MM.1S (cell line): ENCODE results near the gene MAGI1.

Experiments used
- DNase-seq: peaks from one replicate; pipeline ENCODE4 v3.0.0-alpha.2; 2015
- H2AFZ ChIP-seq: fragments of 300-600 bp; sonication (generic); 2 replicates; pipeline ENCODE4 v1.6.0; 2016; ENCODE audit warnings: antibody characterized with exemption, low read length
- H3F3A ChIP-seq: fragments of 300-600 bp; sonication (generic); 2 replicates; pipeline ENCODE4 v1.6.1; 2016; ENCODE audit warnings: mild to moderate bottlenecking, antibody characterized with exemption, low read length, moderate library complexity, mixed read lengths; ENCODE audit not compliant: insufficient read depth
- H3K27ac ChIP-seq: fragments of 300-600 bp; sonication (generic); 2 replicates; pipeline ENCODE4 v1.5.1; 2016; ENCODE audit warnings: mild to moderate bottlenecking, low read length
- H3K27me3 ChIP-seq: fragments of 300-600 bp; sonication (generic); replicated peaks from 2 replicates; pipeline ENCODE4 v1.6.0; 2016; ENCODE audit warnings: low read length; ENCODE audit not compliant: insufficient read depth
- H3K36me3 ChIP-seq: fragments of 300-600 bp; sonication (generic); replicated peaks from 2 replicates; pipeline ENCODE4 v1.6.1; 2016; ENCODE audit warnings: mild to moderate bottlenecking, low read length, mixed read lengths; ENCODE audit not compliant: insufficient read depth
- H3K4me1 ChIP-seq: fragments of 300-600 bp; sonication (generic); 2 replicates; pipeline ENCODE4 v1.6.1; 2016; ENCODE audit warnings: low read length, mixed read lengths
- H3K4me2 ChIP-seq: fragments of 300-600 bp; sonication (generic); 2 replicates; pipeline ENCODE4 v1.6.0; 2016; ENCODE audit warnings: low read depth, low read length
- H3K4me3 ChIP-seq: fragments of 300-600 bp; sonication (generic); 2 replicates; pipeline ENCODE4 v1.5.1; 2016; ENCODE audit warnings: low read length, mixed read lengths
- H3K79me2 ChIP-seq: fragments of 300-600 bp; sonication (generic); 2 replicates; pipeline ENCODE4 v1.6.1; 2016; ENCODE audit warnings: mixed run types, low read length, mixed read lengths
- H3K9ac ChIP-seq: fragments of 300-600 bp; sonication (generic); 2 replicates; pipeline ENCODE4 v1.6.1; 2016; ENCODE audit warnings: low read length, mixed read lengths
- H3K9me2 ChIP-seq: fragments of 300-600 bp; sonication (generic); replicated peaks from 2 replicates; pipeline ENCODE4 v1.6.1; 2016; ENCODE audit warnings: mild to moderate bottlenecking, low read length, mixed read lengths; ENCODE audit not compliant: insufficient read depth
- H3K9me3 ChIP-seq: fragments of 300-600 bp; sonication (generic); replicated peaks from 2 replicates; pipeline ENCODE4 v1.6.1; 2016; ENCODE audit warnings: mild to moderate bottlenecking, low read length, mixed read lengths; ENCODE audit not compliant: insufficient read depth
- H4K20me1 ChIP-seq: fragments of 300-600 bp; sonication (generic); 2 replicates; pipeline ENCODE4 v1.6.1; 2016; ENCODE audit warnings: mild to moderate bottlenecking, low read length, moderate library complexity, mixed read lengths; ENCODE audit not compliant: insufficient read depth
- EZH2 ChIP-seq: fragments of 300-600 bp; sonication (generic); optimal IDR thresholded peaks from 2 replicates; pipeline ENCODE3; 2017; ENCODE audit warnings: low read depth, mild to moderate bottlenecking, antibody characterized with exemption, low read length, mixed read lengths
- EZH2phosphoT487 ChIP-seq: fragments of 300-600 bp; sonication (generic); IDR thresholded peaks from 2 replicates; pipeline ENCODE4 v1.6.1; 2018; ENCODE audit warnings: antibody characterized with exemption, low read length
- TF ChIP-seq, protein P1 (sequence below): fragments of 300-600 bp; sonication (generic); IDR thresholded peaks from 2 replicates; pipeline ENCODE4 v1.5.1; 2016; ENCODE audit warnings: antibody characterized with exemption, low read length, mixed read lengths

The MAGI1 gene

DNA sequence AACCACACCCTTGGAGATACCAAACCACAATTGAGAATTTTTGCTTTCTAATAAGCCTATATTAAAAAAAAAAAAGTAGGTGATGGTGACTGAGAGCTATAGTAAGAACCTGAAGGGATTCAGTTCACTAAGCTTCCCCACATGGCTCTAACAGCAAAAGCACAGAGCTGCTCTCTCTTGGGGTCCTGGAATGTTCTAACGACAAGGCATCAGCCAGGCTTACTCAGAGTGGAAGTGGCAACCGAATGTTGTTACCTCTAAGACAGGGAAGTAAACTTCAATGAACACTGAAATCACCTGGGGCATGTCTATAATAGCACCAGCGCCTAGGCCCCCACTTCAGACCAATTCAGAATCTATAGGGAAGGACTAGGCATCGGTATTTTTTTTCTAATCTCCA is 397.7 kb downstream of the MAGI1 start:
- no peak for DNase-seq
- TF ChIP-seq EZH2 (no peak), EZH2phosphoT487 (no peak)
- TF ChIP-seq, protein P1, sequence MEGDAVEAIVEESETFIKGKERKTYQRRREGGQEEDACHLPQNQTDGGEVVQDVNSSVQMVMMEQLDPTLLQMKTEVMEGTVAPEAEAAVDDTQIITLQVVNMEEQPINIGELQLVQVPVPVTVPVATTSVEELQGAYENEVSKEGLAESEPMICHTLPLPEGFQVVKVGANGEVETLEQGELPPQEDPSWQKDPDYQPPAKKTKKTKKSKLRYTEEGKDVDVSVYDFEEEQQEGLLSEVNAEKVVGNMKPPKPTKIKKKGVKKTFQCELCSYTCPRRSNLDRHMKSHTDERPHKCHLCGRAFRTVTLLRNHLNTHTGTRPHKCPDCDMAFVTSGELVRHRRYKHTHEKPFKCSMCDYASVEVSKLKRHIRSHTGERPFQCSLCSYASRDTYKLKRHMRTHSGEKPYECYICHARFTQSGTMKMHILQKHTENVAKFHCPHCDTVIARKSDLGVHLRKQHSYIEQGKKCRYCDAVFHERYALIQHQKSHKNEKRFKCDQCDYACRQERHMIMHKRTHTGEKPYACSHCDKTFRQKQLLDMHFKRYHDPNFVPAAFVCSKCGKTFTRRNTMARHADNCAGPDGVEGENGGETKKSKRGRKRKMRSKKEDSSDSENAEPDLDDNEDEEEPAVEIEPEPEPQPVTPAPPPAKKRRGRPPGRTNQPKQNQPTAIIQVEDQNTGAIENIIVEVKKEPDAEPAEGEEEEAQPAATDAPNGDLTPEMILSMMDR = no peak
- no peaks in the 10 kb centered on the region for H3K27me3 ChIP-seq
- H3K4me3 ChIP-seq = no peak overlapping the region
- no peak overlapping the region for H2AFZ ChIP-seq
- H3K9me2 ChIP-seq = no peaks in the 10 kb centered on the region; the same call in 1 of the 2 replicates
- no peak overlapping the region for H3K4me2 ChIP-seq
- H3K27ac ChIP-seq = no peak overlapping the region
- no peaks in the 10 kb centered on the region for H3K36me3 ChIP-seq
- no peaks in the 10 kb centered on the region for H3K4me1 ChIP-seq
- H3K9me3 ChIP-seq = no peaks in the 10 kb centered on the region
- H3K9ac ChIP-seq = no peak overlapping the region
- no peaks in the 10 kb centered on the region for H3F3A ChIP-seq
- no peaks in the 10 kb centered on the region for H4K20me1 ChIP-seq
- H3K79me2 ChIP-seq = no peaks in the 10 kb centered on the region

DNA sequence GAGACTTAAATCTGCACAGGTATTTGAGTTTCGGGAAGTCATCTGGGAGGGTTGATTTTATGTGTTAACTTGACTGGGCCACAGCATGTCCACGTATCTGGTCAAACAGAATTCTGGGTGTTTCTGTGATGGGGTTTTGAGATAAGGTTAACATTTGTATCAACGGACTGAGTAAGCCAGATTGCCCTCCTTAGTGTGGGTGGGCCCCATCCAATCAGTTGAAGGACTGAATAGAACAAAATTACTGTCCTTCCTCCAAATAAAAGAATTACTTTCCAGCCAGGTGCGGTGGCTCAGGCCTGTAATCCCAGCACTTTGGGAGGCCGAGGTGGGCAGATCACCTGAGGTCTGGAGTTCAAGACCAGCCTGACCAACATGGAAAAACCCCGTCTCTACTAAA is 399.3 kb downstream of the MAGI1 start:
- Histone ChIP-seq H3K9me3 (no peaks in the 10 kb centered on the region), H3K36me3 (no peaks in the 10 kb centered on the region), H4K20me1 (no peaks in the 10 kb centered on the region), H3K9ac (no peak overlapping the region), H3K4me1 (no peaks in the 10 kb centered on the region), H3K4me3 (no peak overlapping the region), H3K9me2 (no peaks in the 10 kb centered on the region), H2AFZ (no peak overlapping the region), H3K27me3 (no peaks in the 10 kb centered on the region), H3K79me2 (no peaks in the 10 kb centered on the region), H3F3A (no peaks in the 10 kb centered on the region), H3K4me2 (no peak overlapping the region), H3K27ac (no peak overlapping the region)
- TF ChIP-seq EZH2 (no peak), EZH2phosphoT487 (no peak)
- TF ChIP-seq, protein P1 = no peak
- DNase-seq = no peak

DNA sequence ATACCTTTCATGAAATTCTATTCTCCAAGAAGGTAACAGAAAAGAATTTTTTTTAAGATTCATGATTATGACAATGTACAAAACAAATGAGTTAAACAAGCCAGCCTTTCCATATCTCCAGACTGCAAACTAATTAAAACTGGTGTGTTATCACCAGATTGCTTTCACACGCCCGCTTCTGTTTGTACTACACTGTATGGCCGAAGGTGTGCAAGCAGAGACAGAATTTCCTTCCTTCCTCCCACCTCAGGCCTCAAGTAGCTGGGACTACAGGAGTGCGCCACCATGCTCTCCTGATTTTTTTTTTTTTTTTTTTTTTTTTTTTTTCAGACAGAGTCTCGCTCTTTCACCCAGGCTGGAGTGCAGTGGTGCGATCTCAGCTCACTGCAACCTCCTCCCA is 400.4 kb downstream of the MAGI1 start:
- Histone ChIP-seq H3K27ac (no peak overlapping the region), H3K4me2 (no peak overlapping the region), H2AFZ (no peak overlapping the region), H3K9me2 (no peaks in the 10 kb centered on the region), H3K79me2 (no peaks in the 10 kb centered on the region), H4K20me1 (no peaks in the 10 kb centered on the region), H3F3A (no peaks in the 10 kb centered on the region), H3K27me3 (no peaks in the 10 kb centered on the region), H3K9ac (no peak overlapping the region), H3K4me3 (no peak overlapping the region), H3K4me1 (no peaks in the 10 kb centered on the region), H3K9me3 (no peaks in the 10 kb centered on the region), H3K36me3 (no peaks in the 10 kb centered on the region)
- DNase-seq = no peak
- TF ChIP-seq, protein P1 = no peak
- TF ChIP-seq EZH2phosphoT487 (no peak), EZH2 (no peak)
